GM21786 (cell line): ENCODE data around the gene FBXO9.

ENCODE experiments used
- ATAC-seq: cut with Tn5 transposase; IDR thresholded peaks from one replicate; pipeline ENCODE4 v1.9.1; 2021; ENCODE audit not compliant: unreplicated experiment

FBXO9 gene

GRCh38 chr6:53130569-53131290, 65.5 kb downstream of the FBXO9 start:
- no peak for ATAC-seq

DNA sequence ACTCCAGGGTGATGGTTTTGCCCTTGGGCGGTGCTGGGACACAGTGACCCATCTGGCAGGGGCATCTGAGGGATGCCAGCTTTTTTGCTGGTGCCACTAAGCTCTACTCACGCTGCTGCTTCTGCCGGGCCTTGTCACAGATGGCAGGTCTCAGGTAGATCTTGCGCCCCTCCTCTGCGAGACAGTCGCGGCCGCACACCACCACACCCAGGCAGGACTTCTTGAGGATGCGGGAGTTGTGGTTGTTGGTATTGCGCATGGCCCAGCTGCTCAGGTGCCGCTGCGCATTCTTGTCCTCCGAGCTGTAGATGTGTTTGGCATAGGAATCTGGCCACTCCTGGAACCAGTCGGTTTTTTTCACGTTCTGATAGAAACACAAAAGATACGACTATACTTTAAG, 68.8 kb downstream of the FBXO9 start:
- no peak for ATAC-seq

DNA sequence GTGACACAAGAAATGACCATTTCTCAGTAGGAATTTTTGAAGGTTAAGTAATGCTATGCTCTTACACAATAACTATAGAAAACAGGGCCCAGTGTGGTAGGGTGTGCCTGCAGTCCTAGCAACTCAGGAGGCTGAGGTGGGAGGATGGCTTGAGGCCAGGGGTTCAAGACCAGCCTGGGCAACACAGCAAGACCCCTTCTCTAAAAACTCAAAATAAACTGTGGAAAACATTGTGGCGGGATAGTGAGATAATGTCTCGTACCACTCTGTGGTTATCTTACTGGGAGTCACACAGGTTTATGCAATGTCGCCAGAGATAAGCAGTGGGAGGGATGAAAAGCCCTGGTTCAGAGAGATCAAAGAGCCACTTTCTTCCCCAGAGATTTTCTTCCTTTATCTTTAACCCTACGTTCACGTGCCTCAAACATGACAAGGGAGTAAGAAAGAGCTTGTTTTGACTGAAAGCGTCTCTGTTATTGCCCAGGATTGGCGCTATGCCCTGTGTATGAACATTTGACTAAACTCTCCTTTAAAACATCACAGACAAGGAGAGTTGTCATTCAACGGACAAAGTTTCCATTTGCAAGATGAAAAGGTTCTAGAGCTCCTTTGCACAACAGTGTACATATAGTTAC, 69.5 kb downstream of the FBXO9 start:
- ATAC-seq: no peak

DNA sequence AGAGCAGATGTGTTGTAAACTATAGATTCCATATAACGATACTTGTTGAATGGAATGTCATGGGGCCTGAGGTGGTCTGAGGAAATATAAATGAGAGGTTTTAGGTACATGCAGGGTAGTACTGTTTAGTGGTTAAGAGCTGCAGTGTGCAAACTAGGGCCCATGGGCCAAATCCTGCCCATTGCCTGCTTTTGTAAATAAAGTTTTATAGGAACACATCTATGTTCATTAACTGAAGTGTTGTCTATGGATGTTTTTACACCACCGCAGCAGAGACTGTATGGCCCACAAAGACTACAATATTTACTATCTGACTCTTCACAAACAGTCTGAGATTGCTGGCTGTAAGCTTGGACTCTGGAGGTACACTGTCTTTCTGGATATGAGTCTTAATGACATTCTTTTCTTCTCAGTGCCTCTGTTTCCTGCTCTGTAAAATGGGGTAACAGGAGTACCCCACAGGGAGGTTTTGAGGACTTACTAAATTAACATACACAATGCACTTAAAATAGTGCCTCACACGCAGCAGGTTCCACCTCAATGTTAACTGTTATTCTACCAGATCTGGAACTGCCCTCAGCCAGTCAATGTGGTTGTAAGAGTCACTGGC, 70.9 kb downstream of the FBXO9 start:
- no peak for ATAC-seq

DNA sequence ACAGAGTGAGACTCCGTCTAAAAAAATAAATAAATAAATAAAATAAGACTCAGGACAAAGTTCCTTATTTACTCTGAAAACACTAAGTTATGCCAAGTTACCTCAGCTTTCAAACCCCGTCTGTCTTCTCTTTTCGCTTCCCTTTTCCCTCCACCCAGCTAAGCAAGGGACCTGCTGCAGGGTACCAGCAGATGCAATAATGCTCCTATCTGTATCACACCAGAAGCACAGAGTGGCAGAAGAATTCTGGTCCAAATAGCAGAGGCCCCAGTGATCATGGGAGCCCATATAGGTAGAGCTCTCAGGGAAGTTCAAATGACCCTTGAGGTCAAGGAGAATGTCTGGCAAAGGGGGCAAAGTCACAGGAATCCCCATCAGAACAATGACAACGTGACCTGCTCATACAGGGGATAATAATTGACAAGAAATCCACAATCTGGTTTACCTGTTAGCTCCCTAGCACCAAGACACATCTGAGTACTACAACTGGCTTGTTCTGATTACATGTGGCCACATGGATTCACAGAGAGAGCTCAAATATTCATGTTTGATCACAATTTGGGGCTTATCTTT, 74.7 kb downstream of the FBXO9 start:
- no peak for ATAC-seq

DNA sequence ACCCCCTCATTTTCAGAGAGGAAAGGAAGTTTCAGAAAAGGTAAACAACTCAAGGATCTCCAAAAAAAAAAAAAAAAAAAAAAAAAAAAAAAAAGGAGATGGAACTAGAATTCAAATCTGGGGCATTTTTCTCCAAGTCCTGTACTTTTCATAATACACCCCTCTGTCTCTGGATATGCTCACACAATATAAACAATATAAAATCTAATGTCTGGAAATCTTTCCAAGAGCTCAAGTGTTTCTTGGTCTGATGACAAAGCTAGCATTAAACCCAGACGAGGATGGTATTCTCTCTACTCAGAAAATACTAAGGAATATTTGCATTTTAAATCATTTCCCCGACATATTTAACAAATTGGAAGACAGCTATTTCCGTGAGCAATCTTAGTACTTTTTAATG, 77.6 kb downstream of the FBXO9 start:
- no peak for ATAC-seq

DNA sequence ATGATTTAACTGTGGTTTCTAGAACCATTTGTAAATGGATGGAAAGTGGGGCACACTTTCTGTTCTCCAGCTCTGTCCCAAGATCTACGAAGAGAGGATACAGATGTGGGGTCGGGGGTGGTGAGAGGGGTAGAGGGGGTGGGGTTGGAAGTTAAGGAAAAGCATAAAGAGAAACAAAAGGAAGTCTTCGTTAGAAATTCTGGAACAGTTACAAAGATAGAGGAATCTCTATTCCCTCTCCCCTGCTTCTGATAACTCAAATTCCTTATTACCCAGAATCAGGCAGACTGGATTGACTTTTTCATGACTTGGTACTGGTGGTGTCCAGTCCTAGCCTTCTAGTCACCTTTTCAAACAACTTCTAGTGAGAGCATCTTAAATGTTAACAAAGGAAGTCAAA, 78.5 kb downstream of the FBXO9 start:
- ATAC-seq: no peak

DNA sequence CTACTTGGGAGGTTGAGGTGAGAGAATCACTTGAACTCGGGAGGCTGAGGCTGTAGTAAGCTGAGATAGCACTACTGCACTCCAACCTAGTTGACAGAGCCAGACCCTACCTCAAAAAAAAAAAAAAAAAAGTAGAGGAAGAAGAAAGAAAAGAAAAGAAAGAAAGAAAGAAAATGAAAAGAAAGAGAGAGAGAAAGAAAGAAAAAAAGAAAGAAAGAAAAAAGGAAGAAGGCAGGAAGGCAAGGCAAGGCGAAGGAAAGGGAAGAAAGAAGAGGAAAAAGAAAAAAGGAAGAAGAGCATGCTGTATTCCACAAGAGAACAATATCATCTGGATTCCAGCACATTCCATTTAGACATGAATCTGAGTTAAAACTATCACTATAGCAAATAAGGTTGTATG, 79.6 kb downstream of the FBXO9 start:
- no peak for ATAC-seq

DNA sequence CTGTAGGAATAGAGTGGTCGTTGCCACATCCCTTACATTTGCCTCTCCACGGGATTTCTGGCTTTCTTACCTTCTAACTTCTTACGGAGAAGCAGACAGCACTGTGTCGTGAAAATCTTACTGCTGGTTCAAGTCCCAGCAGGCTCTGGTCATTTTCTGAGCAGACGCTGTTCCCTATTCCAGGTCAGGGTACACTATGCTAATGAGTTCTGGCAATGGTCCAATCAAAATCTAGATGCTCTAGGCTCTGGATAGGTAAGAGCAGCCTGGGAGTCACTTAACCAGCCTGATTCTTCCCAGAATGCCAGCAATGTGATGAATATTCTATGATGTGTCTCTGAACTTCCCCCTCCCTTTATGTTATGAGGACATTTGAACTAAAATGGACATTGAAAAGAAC, 83.5 kb downstream of the FBXO9 start, which contains the start of gene GCM1:
GCM1 (minus strand) TSS at position 158 of the 400 bp plus-strand sequence. CDS start 3,209 bp downstream, outside the sequence.
- ATAC-seq: no peak
